ENCODE results near the gene TDRD15. TPM values are rescaled to one million over a fixed set of nuclear protein-coding genes. Genes with fewer than 3 reads are reported as not detected.

TDRD15 gene
- polyA plus RNA-seq, 2 of the 4 experiments (the other 2 are of a cell fraction): not detected

DNA sequence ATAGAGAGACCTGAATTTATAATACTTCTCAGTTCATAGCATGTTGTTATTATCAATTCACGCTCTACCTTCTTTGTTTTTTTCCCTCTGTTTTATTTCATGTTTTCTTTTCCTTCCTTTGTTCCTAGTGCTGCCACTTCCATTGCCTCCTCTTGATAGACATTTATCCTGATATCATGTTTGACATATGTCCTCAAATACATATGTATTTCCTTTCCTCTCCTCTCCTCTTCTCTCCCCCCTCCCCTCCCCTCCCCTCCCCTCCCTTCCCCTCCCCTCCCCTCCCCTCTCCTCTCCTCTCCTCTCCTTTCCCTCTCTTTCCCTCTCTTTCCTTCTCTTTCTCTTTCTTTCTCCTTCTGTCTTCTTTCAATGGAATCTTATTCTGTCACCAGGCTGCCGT is 67.8 kb downstream of the TDRD15 start:
- no peak overlapping the region for H3K4me3 ChIP-seq
- no peaks in the 10 kb centered on the region for H3K9me3 ChIP-seq
- 83% methylated on average over 2 of the region's 2 CpGs for WGBS (ENCODE audit: missing lambda C conversion rate)
- no peak for ATAC-seq
- FAIRE-seq: no peak
- no peak overlapping the region for H3K4me2 ChIP-seq
- no peak for TF ChIP-seq FOSL2 (IDR thresholded peaks at IDR 0.05)
- TF ChIP-seq FOSL2 (CRISPR knock-in tag; IDR thresholded peaks at IDR 0.05): no peak
- TF ChIP-seq BHLHE40 (IDR thresholded peaks at IDR 0.05; ENCODE audit: low read depth, low read length): no peak
- no peak for TF ChIP-seq TFCP2L1 (CRISPR knock-in tag; IDR thresholded peaks at IDR 0.05)
- no peak for TF ChIP-seq ZC3H11A (IDR thresholded peaks at IDR 0.05)
- no peak for TF ChIP-seq RNF2 (IDR thresholded peaks at IDR 0.05; ENCODE audit: borderline replicate concordance, low read depth)
- no peak for TF ChIP-seq NR3C1 (IDR thresholded peaks at IDR 0.05)
- TF ChIP-seq MYC (IDR thresholded peaks at IDR 0.05; ENCODE audit: borderline replicate concordance, low read length): no peak
- TF ChIP-seq EP300 (IDR thresholded peaks at IDR 0.05): no peak
- TF ChIP-seq, protein P1, sequence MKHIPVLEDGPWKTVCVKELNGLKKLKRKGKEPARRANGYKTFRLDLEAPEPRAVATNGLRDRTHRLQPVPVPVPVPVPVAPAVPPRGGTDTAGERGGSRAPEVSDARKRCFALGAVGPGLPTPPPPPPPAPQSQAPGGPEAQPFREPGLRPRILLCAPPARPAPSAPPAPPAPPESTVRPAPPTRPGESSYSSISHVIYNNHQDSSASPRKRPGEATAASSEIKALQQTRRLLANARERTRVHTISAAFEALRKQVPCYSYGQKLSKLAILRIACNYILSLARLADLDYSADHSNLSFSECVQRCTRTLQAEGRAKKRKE (CRISPR knock-in tag; IDR thresholded peaks at IDR 0.05; ENCODE audit: low read depth): no peak
- no peak for TF ChIP-seq JUNB (IDR thresholded peaks at IDR 0.05)
- no peak for TF ChIP-seq EHMT2 (IDR thresholded peaks at IDR 0.05; ENCODE audit: low read depth)
- TF ChIP-seq HOXB5 (CRISPR knock-in tag; IDR thresholded peaks at IDR 0.05): no peak
- no peak for TF ChIP-seq ESRRA (IDR thresholded peaks at IDR 0.05; ENCODE audit: borderline replicate concordance, low read length)
- ChIA-PET CTCF (no interaction called here), POLR2A (no interaction called here)
- H3K27ac ChIP-seq: no peak overlapping the region
- H3K4me1 ChIP-seq: no peaks in the 10 kb centered on the region
- no peak for DNase-seq (ENCODE audit: low read depth in 1 of 2, low spot score in 1 of 2)

Other genes starting within 250 kb of the TDRD15 start
- under 0.01 TPM in 1 of 2 replicates, not detected in the other for gene APOB, start 79.9 kb upstream of the TDRD15 start, polyA plus RNA-seq (2011; rRNA removed)
- not detected in 3 replicates for gene APOB, start 79.9 kb upstream of the TDRD15 start, polyA plus RNA-seq (2017; fragmentation: RNase III; extraction: RNeasy Plus Mini Kit Qiagen cat#74134 plus additional on column Dnase treatment)